ENCODE data around the gene ENO1. TPM values are rescaled to one million over a fixed set of nuclear protein-coding genes. Genes with fewer than 3 reads are reported as not detected.

Gene ENO1
- total and polyA plus RNA-seq, 10 of the 15 experiments (the other 5 are each of a cell fraction or from before 2014, with no cell fraction given) = 1,850 to 4,219 (median 2,331) TPM

DNA sequence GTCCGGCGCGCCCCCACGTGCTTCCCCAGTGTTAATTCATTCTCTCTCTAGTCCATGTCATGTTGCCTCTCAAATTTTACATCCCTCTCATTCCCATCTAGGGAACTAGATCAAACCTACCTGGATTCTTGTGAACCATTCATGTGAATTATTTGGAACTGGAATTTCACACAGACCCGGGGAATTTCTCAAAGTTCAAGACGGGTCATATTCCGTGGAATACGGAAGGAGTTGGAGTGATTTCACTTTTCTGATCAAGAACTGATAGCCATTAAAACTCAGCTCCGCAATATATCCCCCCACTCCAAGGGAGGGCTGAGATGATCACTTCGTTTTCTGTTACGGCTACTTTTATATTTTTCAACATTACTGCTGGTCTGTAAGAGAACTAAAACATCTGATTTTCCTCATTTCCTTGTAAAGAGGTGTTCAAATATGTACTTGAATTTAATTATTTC is 1.0 kb upstream of the ENO1 start (continued):
- no peak for TF ChIP-seq CEBPZ (IDR thresholded peaks at IDR 0.05; ENCODE audit: low read depth, low read length)
- TF ChIP-seq, protein P1, sequence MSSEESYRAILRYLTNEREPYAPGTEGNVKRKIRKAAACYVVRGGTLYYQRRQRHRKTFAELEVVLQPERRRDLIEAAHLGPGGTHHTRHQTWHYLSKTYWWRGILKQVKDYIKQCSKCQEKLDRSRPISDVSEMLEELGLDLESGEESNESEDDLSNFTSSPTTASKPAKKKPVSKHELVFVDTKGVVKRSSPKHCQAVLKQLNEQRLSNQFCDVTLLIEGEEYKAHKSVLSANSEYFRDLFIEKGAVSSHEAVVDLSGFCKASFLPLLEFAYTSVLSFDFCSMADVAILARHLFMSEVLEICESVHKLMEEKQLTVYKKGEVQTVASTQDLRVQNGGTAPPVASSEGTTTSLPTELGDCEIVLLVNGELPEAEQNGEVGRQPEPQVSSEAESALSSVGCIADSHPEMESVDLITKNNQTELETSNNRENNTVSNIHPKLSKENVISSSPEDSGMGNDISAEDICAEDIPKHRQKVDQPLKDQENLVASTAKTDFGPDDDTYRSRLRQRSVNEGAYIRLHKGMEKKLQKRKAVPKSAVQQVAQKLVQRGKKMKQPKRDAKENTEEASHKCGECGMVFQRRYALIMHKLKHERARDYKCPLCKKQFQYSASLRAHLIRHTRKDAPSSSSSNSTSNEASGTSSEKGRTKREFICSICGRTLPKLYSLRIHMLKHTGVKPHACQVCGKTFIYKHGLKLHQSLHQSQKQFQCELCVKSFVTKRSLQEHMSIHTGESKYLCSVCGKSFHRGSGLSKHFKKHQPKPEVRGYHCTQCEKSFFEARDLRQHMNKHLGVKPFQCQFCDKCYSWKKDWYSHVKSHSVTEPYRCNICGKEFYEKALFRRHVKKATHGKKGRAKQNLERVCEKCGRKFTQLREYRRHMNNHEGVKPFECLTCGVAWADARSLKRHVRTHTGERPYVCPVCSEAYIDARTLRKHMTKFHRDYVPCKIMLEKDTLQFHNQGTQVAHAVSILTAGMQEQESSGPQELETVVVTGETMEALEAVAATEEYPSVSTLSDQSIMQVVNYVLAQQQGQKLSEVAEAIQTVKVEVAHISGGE (CRISPR knock-in tag; IDR thresholded peaks at IDR 0.05) = no peak
- no peak for TF ChIP-seq ZSCAN29 (IDR thresholded peaks at IDR 0.05)
- TF ChIP-seq E2F8 (IDR thresholded peaks at IDR 0.05; ENCODE audit: low read depth, partially characterized antibody) = no peak
- no peak for TF ChIP-seq ASH2L (IDR thresholded peaks at IDR 0.05; ENCODE audit: borderline replicate concordance, low read depth)
- no peak for TF ChIP-seq HDAC2 (IDR thresholded peaks at IDR 0.05)
- no peak for TF ChIP-seq RB1 (IDR thresholded peaks at IDR 0.05; ENCODE audit: borderline replicate concordance)
- 0 out of 2 replicates have a peak, but pooled peaks have one; percentile 9 for TF ChIP-seq SMARCA5 (IDR thresholded peaks at IDR 0.05)
- no peak for TF ChIP-seq GATAD2B (conservative IDR thresholded peaks at IDR 0.05; ENCODE audit: low read depth)
- no peak for TF ChIP-seq EED (IDR thresholded peaks at IDR 0.05; ENCODE audit: low read depth)
- no peak for TF ChIP-seq SREBF2 (IDR thresholded peaks at IDR 0.05; ENCODE audit: low read length)
- TF ChIP-seq MYC (IDR thresholded peaks at IDR 0.05; ENCODE audit: insufficient read depth, insufficient read length, insufficient replicate concordance, low read length, severe bottlenecking) = no peak
- no peak for TF ChIP-seq MYB (IDR thresholded peaks at IDR 0.05; ENCODE audit: borderline replicate concordance, low read depth, low read length)
- TF ChIP-seq, protein P2, sequence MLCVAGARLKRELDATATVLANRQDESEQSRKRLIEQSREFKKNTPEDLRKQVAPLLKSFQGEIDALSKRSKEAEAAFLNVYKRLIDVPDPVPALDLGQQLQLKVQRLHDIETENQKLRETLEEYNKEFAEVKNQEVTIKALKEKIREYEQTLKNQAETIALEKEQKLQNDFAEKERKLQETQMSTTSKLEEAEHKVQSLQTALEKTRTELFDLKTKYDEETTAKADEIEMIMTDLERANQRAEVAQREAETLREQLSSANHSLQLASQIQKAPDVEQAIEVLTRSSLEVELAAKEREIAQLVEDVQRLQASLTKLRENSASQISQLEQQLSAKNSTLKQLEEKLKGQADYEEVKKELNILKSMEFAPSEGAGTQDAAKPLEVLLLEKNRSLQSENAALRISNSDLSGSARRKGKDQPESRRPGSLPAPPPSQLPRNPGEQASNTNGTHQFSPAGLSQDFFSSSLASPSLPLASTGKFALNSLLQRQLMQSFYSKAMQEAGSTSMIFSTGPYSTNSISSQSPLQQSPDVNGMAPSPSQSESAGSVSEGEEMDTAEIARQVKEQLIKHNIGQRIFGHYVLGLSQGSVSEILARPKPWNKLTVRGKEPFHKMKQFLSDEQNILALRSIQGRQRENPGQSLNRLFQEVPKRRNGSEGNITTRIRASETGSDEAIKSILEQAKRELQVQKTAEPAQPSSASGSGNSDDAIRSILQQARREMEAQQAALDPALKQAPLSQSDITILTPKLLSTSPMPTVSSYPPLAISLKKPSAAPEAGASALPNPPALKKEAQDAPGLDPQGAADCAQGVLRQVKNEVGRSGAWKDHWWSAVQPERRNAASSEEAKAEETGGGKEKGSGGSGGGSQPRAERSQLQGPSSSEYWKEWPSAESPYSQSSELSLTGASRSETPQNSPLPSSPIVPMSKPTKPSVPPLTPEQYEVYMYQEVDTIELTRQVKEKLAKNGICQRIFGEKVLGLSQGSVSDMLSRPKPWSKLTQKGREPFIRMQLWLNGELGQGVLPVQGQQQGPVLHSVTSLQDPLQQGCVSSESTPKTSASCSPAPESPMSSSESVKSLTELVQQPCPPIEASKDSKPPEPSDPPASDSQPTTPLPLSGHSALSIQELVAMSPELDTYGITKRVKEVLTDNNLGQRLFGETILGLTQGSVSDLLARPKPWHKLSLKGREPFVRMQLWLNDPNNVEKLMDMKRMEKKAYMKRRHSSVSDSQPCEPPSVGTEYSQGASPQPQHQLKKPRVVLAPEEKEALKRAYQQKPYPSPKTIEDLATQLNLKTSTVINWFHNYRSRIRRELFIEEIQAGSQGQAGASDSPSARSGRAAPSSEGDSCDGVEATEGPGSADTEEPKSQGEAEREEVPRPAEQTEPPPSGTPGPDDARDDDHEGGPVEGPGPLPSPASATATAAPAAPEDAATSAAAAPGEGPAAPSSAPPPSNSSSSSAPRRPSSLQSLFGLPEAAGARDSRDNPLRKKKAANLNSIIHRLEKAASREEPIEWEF (IDR thresholded peaks at IDR 0.05; ENCODE audit: insufficient replicate concordance, low read depth, low read length) = no peak

Data from GM12878 (cell line).